ENCODE results near the gene CACNB4.

- TF ChIP-seq CTCF (IDR thresholded peaks at IDR 0.05) (no peak), POLR2A (IDR thresholded peaks at IDR 0.05) (no peak)
These were observed 267.9 kb downstream of the CACNB4 start for GRCh38 chr2:151830961-151831360.

All from breast epithelium (tissue), 3 donors.